GM12891 (cell line): ENCODE measurements around the gene TMEM184A.

ENCODE experiments used
- PAX5 ChIP-seq: IDR thresholded peaks from 2 replicates; pipeline ENCODE4 v1.6.1; 2011; ENCODE audit warnings: low read length, moderate library complexity, mild to moderate bottlenecking; ENCODE audit not compliant: insufficient read depth, severe bottlenecking
- POLR2A ChIP-seq: IDR thresholded peaks from 2 replicates; pipeline ENCODE4 v1.6.1; 2011; ENCODE audit warnings: low read depth, low read length, control low read depth
- POLR2AphosphoS5 ChIP-seq: IDR thresholded peaks from 2 replicates; pipeline ENCODE4 v1.6.1; 2011; ENCODE audit warnings: low read depth, low read length, control low read depth
- SPI1 ChIP-seq: IDR thresholded peaks from 2 replicates; pipeline ENCODE4 v1.6.1; 2011; ENCODE audit warnings: low read depth, low read length, control low read depth
- TAF1 ChIP-seq: IDR thresholded peaks from 2 replicates; pipeline ENCODE4 v1.6.1; 2011; ENCODE audit warnings: low read depth, low read length, control low read depth

DNA sequence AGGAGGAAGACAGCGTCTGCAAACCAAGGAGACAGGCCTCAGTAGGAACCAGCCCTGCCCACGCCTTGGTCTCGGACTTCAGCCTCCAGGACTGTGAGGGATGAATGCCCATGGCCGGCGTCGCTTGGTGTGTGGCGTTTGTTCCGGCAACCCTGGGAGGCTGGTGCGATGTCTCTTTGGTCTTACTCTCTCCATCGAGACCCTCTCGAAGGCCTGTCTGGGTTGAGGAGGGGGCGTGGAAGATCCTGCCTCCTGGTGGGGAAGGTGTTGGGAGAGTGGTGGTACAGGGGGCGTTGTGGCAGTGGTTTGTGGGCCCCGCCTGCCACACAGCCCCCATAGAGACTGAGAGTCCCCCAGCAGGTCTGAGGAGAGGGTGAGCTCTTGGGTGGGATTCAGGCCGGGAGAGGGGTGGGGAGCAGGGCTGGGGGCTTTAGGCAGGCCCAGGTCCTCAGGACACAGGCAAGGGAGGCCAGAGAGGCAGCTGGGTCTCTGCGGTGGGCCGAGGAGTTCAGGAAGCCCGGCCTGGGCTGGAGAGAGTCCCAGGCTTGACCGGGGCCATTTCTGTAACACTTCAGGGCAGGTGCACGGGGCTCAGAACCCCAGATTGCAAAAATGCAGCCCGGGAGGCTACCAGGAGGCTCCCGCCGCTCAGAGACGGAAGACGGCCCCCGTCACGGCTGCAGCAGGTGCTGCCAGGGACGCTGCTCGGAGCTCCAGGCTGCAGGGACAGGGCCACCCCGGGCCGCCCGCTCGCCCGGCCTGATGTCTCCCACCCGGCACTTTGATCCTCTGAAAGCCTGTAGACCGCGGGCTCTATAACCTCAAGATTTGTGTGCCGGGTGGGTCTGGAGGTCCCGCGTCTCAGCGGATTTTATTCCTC lies 47.6 kb upstream of the TMEM184A start:
- TF ChIP-seq POLR2A (no peak), POLR2AphosphoS5 (no peak), TAF1 (no peak), PAX5 (no peak), SPI1 (no peak)
